BE2C (cell line): Measurements from ENCODE around the gene GNB1L.
"Not testable (repeated sequence)": the region's sequence is repeated elsewhere in the genome, so short reads cannot be mapped to it uniquely, and the experiment has no call there.

Experiments
- DNase-seq: peaks from one replicate; pipeline ENCODE4 v3.0.0-alpha.2; 2020
- H3K27me3 ChIP-seq: fragments of 250-450 bp; sonication (Bioruptor Pico); 2 replicates; pipeline ENCODE4 v1.5.1; 2020; ENCODE audit warnings: mild to moderate bottlenecking
- H3K36me3 ChIP-seq: fragments of 250-450 bp; sonication (Bioruptor Pico); 2 replicates; pipeline ENCODE4 v1.5.1; 2020; ENCODE audit warnings: mild to moderate bottlenecking
- H3K4me1 ChIP-seq: fragments of 250-450 bp; sonication (Bioruptor Pico); 2 replicates; pipeline ENCODE4 v1.5.1; 2020
- H3K4me3 ChIP-seq: 2 replicates; pipeline ENCODE4 v1.5.1; 2011; ENCODE audit warnings: low read depth, low read length
- H3K9me3 ChIP-seq: fragments of 250-450 bp; sonication (Bioruptor Pico); 2 replicates; pipeline ENCODE4 v1.5.1; 2020
- TF ChIP-seq, protein P1 (sequence below): IDR thresholded peaks from 2 replicates; pipeline ENCODE4 v1.5.1; 2012; ENCODE audit warnings: mild to moderate bottlenecking, low read depth, low read length

The GNB1L gene

DNA sequence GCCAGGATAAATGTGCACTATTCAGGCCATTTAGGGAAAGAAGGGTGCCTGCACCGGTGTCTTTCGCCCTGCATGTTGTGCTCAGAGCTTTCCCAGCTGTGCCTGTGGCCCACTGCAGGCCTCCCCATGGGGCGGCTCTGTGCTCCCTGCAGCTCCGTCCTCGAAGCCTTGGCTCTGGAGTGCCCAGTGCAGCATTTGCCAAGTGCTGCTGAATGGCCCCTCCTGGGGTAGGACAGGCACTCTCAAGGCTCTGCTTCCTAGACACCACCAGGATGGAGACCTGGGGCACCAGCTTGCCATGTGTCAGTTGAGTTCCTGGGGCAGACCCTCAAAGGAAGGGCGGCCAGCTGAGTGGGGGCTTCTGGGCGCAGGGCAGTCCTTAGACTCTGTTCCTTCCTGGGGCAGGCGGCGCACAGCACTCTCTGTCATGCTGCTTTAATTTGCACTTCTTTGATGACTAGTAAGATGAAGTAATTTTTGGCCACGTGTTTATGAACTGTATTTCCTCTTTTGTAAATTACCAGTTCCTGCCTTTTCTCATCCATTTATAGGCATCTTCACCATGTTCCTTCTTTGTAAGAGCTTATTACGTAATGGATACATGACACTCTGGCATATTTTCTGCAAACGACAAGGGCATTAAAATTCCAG is 32.1 kb upstream of the GNB1L start:
- Histone ChIP-seq H3K36me3 (no peaks in the 10 kb centered on the region; the same call in 1 of the 2 replicates), H3K27me3 (no peaks in the 10 kb centered on the region), H3K4me1 (peaks cover 15% of the 10 kb centered on the region), H3K4me3 (no peak overlapping the region), H3K9me3 (no peaks in the 10 kb centered on the region)
- DNase-seq, result peak; percentile 3
- TF ChIP-seq, protein P1, sequence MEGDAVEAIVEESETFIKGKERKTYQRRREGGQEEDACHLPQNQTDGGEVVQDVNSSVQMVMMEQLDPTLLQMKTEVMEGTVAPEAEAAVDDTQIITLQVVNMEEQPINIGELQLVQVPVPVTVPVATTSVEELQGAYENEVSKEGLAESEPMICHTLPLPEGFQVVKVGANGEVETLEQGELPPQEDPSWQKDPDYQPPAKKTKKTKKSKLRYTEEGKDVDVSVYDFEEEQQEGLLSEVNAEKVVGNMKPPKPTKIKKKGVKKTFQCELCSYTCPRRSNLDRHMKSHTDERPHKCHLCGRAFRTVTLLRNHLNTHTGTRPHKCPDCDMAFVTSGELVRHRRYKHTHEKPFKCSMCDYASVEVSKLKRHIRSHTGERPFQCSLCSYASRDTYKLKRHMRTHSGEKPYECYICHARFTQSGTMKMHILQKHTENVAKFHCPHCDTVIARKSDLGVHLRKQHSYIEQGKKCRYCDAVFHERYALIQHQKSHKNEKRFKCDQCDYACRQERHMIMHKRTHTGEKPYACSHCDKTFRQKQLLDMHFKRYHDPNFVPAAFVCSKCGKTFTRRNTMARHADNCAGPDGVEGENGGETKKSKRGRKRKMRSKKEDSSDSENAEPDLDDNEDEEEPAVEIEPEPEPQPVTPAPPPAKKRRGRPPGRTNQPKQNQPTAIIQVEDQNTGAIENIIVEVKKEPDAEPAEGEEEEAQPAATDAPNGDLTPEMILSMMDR, result no peak

DNA sequence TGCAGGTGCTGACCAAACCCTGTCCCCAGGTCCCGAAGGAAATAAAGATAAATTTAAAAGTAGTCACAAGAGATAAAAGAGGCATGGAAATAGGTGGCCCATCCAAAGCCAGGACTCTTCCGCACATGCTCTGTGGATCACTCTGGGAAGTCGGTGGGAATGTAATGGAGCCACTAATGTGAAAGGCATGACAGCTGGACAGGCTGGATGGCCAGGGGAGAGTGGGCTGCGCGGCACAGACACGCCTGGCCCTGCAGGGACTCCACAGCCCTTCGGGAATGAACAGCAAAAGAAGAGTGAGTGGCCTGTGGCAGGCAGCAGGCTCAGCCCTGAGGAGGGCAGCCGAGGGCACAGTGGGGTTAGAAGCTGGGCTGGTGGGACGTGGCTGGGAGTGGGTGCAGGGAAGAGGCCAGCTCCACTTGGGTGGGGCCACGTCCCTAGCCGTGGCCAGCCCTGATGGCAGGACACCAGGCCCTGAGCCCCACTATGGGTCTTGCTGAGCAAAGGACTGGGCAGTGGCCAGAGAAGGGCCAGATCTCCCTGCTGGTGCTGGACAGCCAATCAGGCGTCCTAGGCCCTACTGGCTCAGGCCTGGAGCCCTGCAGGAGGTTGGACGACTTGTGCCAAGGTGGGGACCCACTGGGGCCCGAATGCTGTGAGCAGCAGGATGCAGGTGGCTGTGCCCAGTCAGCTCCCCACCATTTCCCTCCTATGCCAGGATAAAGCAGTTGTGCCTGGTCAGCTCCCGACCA is 31.3 kb upstream of the GNB1L start:
- no peak overlapping the region for H3K4me3 ChIP-seq
- H3K9me3 ChIP-seq, result no peaks in the 10 kb centered on the region
- no peaks in the 10 kb centered on the region for H3K27me3 ChIP-seq
- DNase-seq, result peak; percentile 8
- no peaks in the 10 kb centered on the region; the same call in 1 of the 2 replicates for H3K36me3 ChIP-seq
- H3K4me1 ChIP-seq, result peaks cover 12% of the 10 kb centered on the region
- TF ChIP-seq, protein P1, result no peak

DNA sequence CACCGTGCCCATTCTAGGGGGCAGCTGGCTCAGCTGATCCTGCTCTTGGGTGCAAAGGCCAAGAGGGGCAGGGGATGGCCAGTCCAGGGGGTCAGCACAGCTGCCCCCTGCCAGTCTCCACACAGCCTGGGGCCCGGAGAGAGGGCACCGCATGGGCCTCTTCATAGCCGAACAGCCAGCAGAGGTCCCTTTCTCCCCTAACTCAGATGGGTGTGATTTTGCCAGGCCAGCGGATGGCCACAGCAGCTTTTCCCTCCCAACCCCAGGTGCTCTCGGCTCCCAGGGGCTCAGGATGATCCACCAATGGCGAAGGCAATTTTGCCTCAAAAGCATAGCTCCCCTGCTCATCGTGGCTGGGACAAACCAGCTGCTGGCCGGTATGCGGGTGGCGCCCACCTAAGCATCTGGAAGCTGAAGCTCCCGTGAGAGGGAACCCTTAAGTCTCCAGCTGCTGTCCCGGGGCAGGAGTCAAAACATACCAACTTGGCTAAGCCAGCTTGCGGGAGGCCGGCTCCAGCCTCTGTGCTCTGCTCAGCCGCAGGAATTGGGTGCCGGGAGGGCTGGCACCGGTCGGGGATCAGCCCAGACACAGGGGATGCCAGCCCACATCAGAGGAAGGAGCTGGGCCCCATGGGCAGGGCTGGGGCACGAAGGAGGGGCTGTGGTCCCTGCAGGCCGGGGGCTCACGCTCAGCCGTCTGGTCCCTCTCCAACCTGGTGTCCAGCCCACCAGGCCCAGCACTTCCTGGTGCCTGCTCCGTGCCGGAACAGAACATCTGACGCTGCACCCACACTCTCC is 30.5 kb upstream of the GNB1L start:
- H3K36me3 ChIP-seq, result no peaks in the 10 kb centered on the region; the same call in 1 of the 2 replicates
- no peaks in the 10 kb centered on the region for H3K9me3 ChIP-seq
- peak; percentile 4 for DNase-seq

DNA sequence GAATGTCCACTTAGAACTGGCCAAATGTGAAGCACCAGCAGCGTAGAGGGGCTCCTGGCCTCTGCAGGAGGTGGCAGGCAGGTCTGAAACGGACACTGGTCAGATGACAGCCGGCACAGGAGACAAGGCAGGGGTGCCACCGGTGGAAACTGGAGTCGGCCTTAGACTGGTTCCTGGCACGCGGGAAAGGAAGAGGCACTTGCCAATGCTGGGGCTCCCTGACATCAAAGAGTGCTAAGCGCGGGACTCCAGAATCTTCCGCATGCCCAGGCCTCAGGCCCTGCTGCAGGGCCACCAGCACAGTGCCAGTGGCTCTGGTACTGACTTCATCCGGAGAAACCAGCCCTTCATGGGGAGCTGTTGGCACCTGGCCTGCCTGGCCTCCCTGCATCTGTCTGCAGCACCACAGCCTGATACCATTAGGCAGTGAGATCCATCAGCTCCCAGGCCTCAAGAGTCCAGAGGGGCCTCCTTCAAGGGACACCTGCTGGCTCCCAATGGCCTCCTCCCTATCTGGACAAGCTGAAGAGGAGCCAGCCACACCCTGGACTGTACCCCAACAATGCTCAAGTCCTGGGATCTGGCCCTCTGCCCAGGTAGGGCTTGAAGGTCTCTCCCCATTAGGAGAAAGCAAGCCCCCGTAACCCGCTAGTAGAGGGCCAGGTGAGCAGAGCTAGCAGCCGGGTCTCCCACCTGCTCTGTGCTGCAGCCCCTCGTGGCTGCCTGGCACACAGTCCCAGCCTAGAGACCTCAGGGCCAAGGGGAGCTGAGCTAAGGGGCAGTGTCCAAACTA is 29.7 kb upstream of the GNB1L start:
- TF ChIP-seq, protein P1, result no peak
- peaks cover 6% of the 10 kb centered on the region; the same call in 1 of the 2 replicates for H3K4me1 ChIP-seq

More for the DNA sequence above, 30.5 kb upstream of the GNB1L start:
- H3K27me3 ChIP-seq, result no peaks in the 10 kb centered on the region
- no peak overlapping the region for H3K4me3 ChIP-seq
- H3K4me1 ChIP-seq, result peaks cover 6% of the 10 kb centered on the region; the same call in 1 of the 2 replicates
- TF ChIP-seq, protein P1, result no peak

DNA sequence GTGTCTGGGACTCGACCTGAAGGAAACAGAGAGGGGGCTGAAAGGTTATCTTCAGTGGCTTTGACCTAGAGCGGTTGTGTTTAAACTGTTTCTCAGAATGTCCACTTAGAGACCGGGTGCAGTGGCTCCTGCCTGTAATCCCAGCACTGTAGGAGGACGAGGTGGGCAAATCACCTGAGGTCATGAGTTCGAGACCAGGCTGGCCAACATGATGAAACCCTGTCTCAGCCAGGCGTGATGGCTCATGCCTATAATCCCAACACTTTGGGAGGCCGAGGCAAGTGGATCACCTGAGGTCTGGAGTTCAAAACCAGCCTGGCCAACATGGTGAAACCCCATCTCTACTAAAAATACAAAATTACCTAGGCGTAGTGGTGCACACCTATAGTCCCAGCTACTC is 28.8 kb upstream of the GNB1L start:
- H3K4me3 ChIP-seq, H3K9me3 ChIP-seq, H3K4me1 ChIP-seq, H3K27me3 ChIP-seq, H3K36me3 ChIP-seq: not testable (repeated sequence)
- DNase-seq, result peak; percentile 1

More for the DNA sequence above, 29.7 kb upstream of the GNB1L start:
- Histone ChIP-seq H3K9me3 (no peaks in the 10 kb centered on the region), H3K27me3 (no peaks in the 10 kb centered on the region), H3K36me3 (no peaks in the 10 kb centered on the region; the same call in 1 of the 2 replicates), H3K4me3 (no peak overlapping the region)
- peak; percentile 9 for DNase-seq
